CD4-positive, alpha-beta T cell (primary cell): ENCODE results near the gene ASXL2. TPM values are rescaled to one million over a fixed set of nuclear protein-coding genes. Genes with fewer than 3 reads are reported as not detected.

Experiments
- ATAC-seq: fragments of 200-7000 bp; cut with Tn5 transposase; one replicate; pipeline ENCODE4 v1.10.0; 2022; ENCODE audit warnings: mild to moderate bottlenecking; ENCODE audit not compliant: poor library complexity
- CTCF ChIA-PET: fragments of 350-600 bp; sonication (Branson Sonifier 250); formaldehyde crosslinking; loops from one replicate; lab custom pipeline; 2021; ENCODE audit warnings: antibody characterized with exemption, inconsistent platforms; lab: Charles Lee
- POLR2A ChIA-PET: fragments of 350-600 bp; sonication (Branson Sonifier 250); formaldehyde crosslinking; loops from one replicate; lab custom pipeline; 2021; ENCODE audit warnings: antibody characterized with exemption, inconsistent platforms; lab: Charles Lee
- DNase-seq, 14 experiments: peaks; one replicate each; pipeline ENCODE4 v3.0.0-alpha.2; 2013 to 2020; ENCODE audit warnings: mixed read lengths in 2 of 14
- H3K27ac ChIP-seq, 2 donors: one replicate each; pipeline versions ENCODE4 v1.5.1 to v1.7.0; 2013; ENCODE audit warnings: low read length in 2 of 2, low read depth in 1 of 2, mild to moderate bottlenecking in 1 of 2
- H3K27me3 ChIP-seq, 2 experiments: 1 replicate in 1 of 2; 2 replicates in 1 of 2; pipeline versions ENCODE4 v1.6.1 to v1.7.0; 2013; ENCODE audit warnings: low read length in 2 of 2, control low read depth in 1 of 2, mild to moderate bottlenecking in 1 of 2, moderate library complexity in 1 of 2; ENCODE audit not compliant: insufficient read depth in 2 of 2, control insufficient read depth in 1 of 2
- H3K36me3 ChIP-seq: one replicate; pipeline ENCODE4 v1.6.1; 2013; ENCODE audit warnings: low read length, control low read depth; ENCODE audit not compliant: insufficient read depth
- H3K4me1 ChIP-seq: one replicate; pipeline ENCODE4 v1.6.1; 2013; ENCODE audit warnings: low read length, control low read depth; ENCODE audit not compliant: insufficient read depth
- H3K4me3 ChIP-seq: one replicate; pipeline ENCODE4 v1.5.1; 2013; ENCODE audit warnings: mild to moderate bottlenecking, low read length, moderate library complexity
- H3K9me3 ChIP-seq, 2 experiments: 1 replicate in 1 of 2; 2 replicates in 1 of 2; pipeline versions ENCODE4 v1.6.1 to v1.7.0; 2013; ENCODE audit warnings: low read length in 2 of 2, mild to moderate bottlenecking in 2 of 2, control low read depth in 1 of 2, moderate library complexity in 1 of 2; ENCODE audit not compliant: control insufficient read depth in 1 of 2, insufficient read depth in 1 of 2
- H3K27ac Mint-ChIP-seq: one replicate; pipeline ENCODE4 v1.8.0; 2020; ENCODE audit warnings: mixed read lengths
- H3K27me3 Mint-ChIP-seq: one replicate; pipeline ENCODE4 v1.8.0; 2021; ENCODE audit warnings: mixed read lengths
- H3K36me3 Mint-ChIP-seq: one replicate; pipeline ENCODE4 v1.8.0; 2021; ENCODE audit warnings: low read depth, mixed read lengths
- H3K4me1 Mint-ChIP-seq: one replicate; pipeline ENCODE4 v1.8.0; 2021; ENCODE audit warnings: low read depth, mixed read lengths
- H3K4me3 Mint-ChIP-seq: one replicate; pipeline ENCODE4 v1.8.0; 2020; ENCODE audit warnings: mild to moderate bottlenecking, mixed read lengths
- H3K9me3 Mint-ChIP-seq: one replicate; pipeline ENCODE4 v1.8.0; 2020; ENCODE audit warnings: mixed read lengths
- CTCF ChIP-seq: fragments of 200-600 bp; IDR thresholded peaks from one replicate; pipeline ENCODE4 v1.8.0; 2022; ENCODE audit warnings: antibody characterized with exemption, mild to moderate bottlenecking
- intact Hi-C, 2 experiments: fragments of 100-400 bp; cut with DNase I in 1 of 2; cut with micrococcal nuclease in 1 of 2; formaldehyde crosslinking; loops; one replicate each; pipeline versions ENCODE4 v1.15.1 to v1.9.0; 2023 to 2025; cut with DNase I, micrococcal nuclease
- total RNA-seq, 174 experiments: library from RNA in 2 of 174; stranded (reverse) in 2 of 174; gene quantifications; one replicate each; pipeline ENCODE4 v1.2.3 and lab custom pipeline; 2021 to 2026

Gene ASXL2
- total RNA-seq, 2 experiments from 2014 or later = 15.1 to 17.2 TPM

GRCh38 chr2:25784404-25784803 is 93.9 kb downstream of the ASXL2 start:
- ChIA-PET CTCF (no interaction called here), POLR2A (no interaction called here)
- Mint-ChIP-seq H3K27ac (no peak overlapping the region), H3K4me1 (peaks cover 28% of the 10 kb centered on the region), H3K4me3 (no peak overlapping the region), H3K9me3 (no peaks in the 10 kb centered on the region), H3K36me3 (peaks cover 37% of the 10 kb centered on the region), H3K27me3 (no peaks in the 10 kb centered on the region)
- H3K9me3 ChIP-seq = no peaks in the 10 kb centered on the region
- no peak for ATAC-seq
- no peaks in the 10 kb centered on the region for H3K4me1 ChIP-seq
- peaks cover 9% of the 10 kb centered on the region for H3K36me3 ChIP-seq
- no peak for TF ChIP-seq CTCF
- H3K27me3 ChIP-seq = no peaks in the 10 kb centered on the region
- H3K27ac ChIP-seq = no peak overlapping the region
- intact Hi-C loops = loop anchor here in 1 of 2 experiments (5.0 kb wide), 1 partner anchor 63 kb away; no protein-coding TSS in a partner anchor
- no peak for DNase-seq
- no peak overlapping the region for H3K4me3 ChIP-seq

GRCh38 chr2:25777077-25777476 is 101.2 kb downstream of the ASXL2 start:
- Mint-ChIP-seq H3K9me3 (no peaks in the 10 kb centered on the region), H3K4me1 (peaks cover 4% of the 10 kb centered on the region), H3K27ac (no peak overlapping the region), H3K36me3 (peaks cover 22% of the 10 kb centered on the region), H3K4me3 (no peak overlapping the region), H3K27me3 (no peaks in the 10 kb centered on the region)
- TF ChIP-seq CTCF = no peak
- intact Hi-C loops = no loop called here
- ChIA-PET POLR2A (no interaction called here), CTCF (no interaction called here)
- ATAC-seq = no peak
- H3K27me3 ChIP-seq = no peaks in the 10 kb centered on the region
- no peaks in the 10 kb centered on the region for H3K9me3 ChIP-seq
- no peak for DNase-seq
- H3K36me3 ChIP-seq = no peaks in the 10 kb centered on the region
- no peak overlapping the region for H3K4me3 ChIP-seq
- no peaks in the 10 kb centered on the region for H3K4me1 ChIP-seq
- no peak overlapping the region for H3K27ac ChIP-seq

GRCh38 chr2:25772078-25772477 is 106.2 kb downstream of the ASXL2 start:
- H3K9me3 ChIP-seq = no peaks in the 10 kb centered on the region
- H3K4me1 Mint-ChIP-seq = peaks cover 9% of the 10 kb centered on the region
- H3K9me3 Mint-ChIP-seq = no peaks in the 10 kb centered on the region
- peaks cover 42% of the 10 kb centered on the region for H3K36me3 ChIP-seq
- H3K27ac ChIP-seq = no peak overlapping the region
- intact Hi-C loops = no loop called here
- H3K36me3 Mint-ChIP-seq = peaks cover 58% of the 10 kb centered on the region
- no peak for TF ChIP-seq CTCF
- H3K27ac Mint-ChIP-seq = no peak overlapping the region
- POLR2A ChIA-PET = no interaction called here
- no peak overlapping the region for H3K4me3 ChIP-seq
- H3K4me1 ChIP-seq = no peaks in the 10 kb centered on the region
- no peaks in the 10 kb centered on the region for H3K27me3 Mint-ChIP-seq
- ATAC-seq (no peak), DNase-seq (no peak)
- H3K27me3 ChIP-seq = no peaks in the 10 kb centered on the region
- no peak overlapping the region for H3K4me3 Mint-ChIP-seq
- CTCF ChIA-PET = no interaction called here
